ENCODE data around the gene TRDN.
"Not testable (repeated sequence)": the region's sequence is repeated elsewhere in the genome, so short reads cannot be mapped to it uniquely, and the experiment has no call there.

The TRDN gene

GRCh38 chr6:123233336-123233735 lies 403.4 kb downstream of the TRDN start:
- DNase-seq = no peak

GRCh38 chr6:123227789-123228188 lies 409.0 kb downstream of the TRDN start:
- not testable (repeated sequence) for DNase-seq

GRCh38 chr6:123226398-123226797 lies 410.4 kb downstream of the TRDN start:
- no peak for DNase-seq

GRCh38 chr6:123224077-123224476 lies 412.7 kb downstream of the TRDN start:
- no peak for DNase-seq

GRCh38 chr6:123223461-123223860 lies 413.3 kb downstream of the TRDN start:
- DNase-seq = no peak

- no peak for DNase-seq
Measured at GRCh38 chr6:123215211-123215610, 421.5 kb downstream of the TRDN start.

GRCh38 chr6:123214433-123214832 lies 422.3 kb downstream of the TRDN start:
- DNase-seq = no peak

GRCh38 chr6:123213921-123214320 lies 422.8 kb downstream of the TRDN start:
- DNase-seq = no peak

GRCh38 chr6:123211777-123212545 lies 424.8 kb downstream of the TRDN start:
- no peak for DNase-seq

- no peak for DNase-seq
Measured at GRCh38 chr6:123210645-123211044, 426.1 kb downstream of the TRDN start.

GRCh38 chr6:123207967-123208510 lies 428.7 kb downstream of the TRDN start:
- no peak for DNase-seq

GRCh38 chr6:123203928-123204327 lies 432.8 kb downstream of the TRDN start:
- no peak for DNase-seq

GRCh38 chr6:123201869-123202372 lies 434.8 kb downstream of the TRDN start:
- DNase-seq = no peak

GRCh38 chr6:123193298-123193697 lies 443.5 kb downstream of the TRDN start:
- no peak for DNase-seq

- no peak for DNase-seq
Measured at GRCh38 chr6:123189816-123190215, 446.9 kb downstream of the TRDN start.

GRCh38 chr6:123182998-123183397 lies 453.8 kb downstream of the TRDN start:
- no peak for DNase-seq

- DNase-seq = no peak
Measured at GRCh38 chr6:123176706-123177105, 460.0 kb downstream of the TRDN start.

- no peak for DNase-seq
Measured at GRCh38 chr6:123171341-123172115, 465.2 kb downstream of the TRDN start.

GRCh38 chr6:123169774-123170095 lies 467.0 kb downstream of the TRDN start:
- DNase-seq = no peak

GRCh38 chr6:123168892-123169773 lies 467.6 kb downstream of the TRDN start:
- DNase-seq = no peak

- DNase-seq = no peak
Measured at GRCh38 chr6:123168466-123168865, 468.3 kb downstream of the TRDN start.

Data from hematopoietic multipotent progenitor cell treated with erythropoietin and hydrocortisone succinate and interleukin-3 and kit ligand, for 4 days (in vitro differentiated cells).